Lower lobe of right lung (tissue), 2 donors: ENCODE data around the gene SERPINA5. TPM values are rescaled to one million over a fixed set of nuclear protein-coding genes. Genes with fewer than 3 reads are reported as not detected.

Experiments used
- ATAC-seq, 2 donors: fragments of 200-7000 bp; cut with Tn5 transposase; one replicate each; pipeline ENCODE4 v1.9.1; 2020 to 2022; ENCODE audit warnings: mild to moderate bottlenecking in 2 of 2, moderate library complexity in 2 of 2
- DNase-seq: peaks from one replicate; pipeline ENCODE4 v3.0.0-alpha.2; 2020
- H3K27ac ChIP-seq: fragments of 200-600 bp; one replicate; pipeline ENCODE4 v1.8.0; 2022
- H3K27me3 ChIP-seq: fragments of 200-600 bp; one replicate; pipeline ENCODE4 v1.8.0; 2022; ENCODE audit warnings: low read depth
- H3K36me3 ChIP-seq: fragments of 200-600 bp; one replicate; pipeline ENCODE4 v1.8.0; 2022; ENCODE audit warnings: mild to moderate bottlenecking
- H3K4me1 ChIP-seq: fragments of 200-600 bp; one replicate; pipeline ENCODE4 v1.8.0; 2022
- H3K4me3 ChIP-seq: fragments of 200-600 bp; one replicate; pipeline ENCODE4 v1.8.0; 2022; ENCODE audit warnings: mild to moderate bottlenecking
- H3K9me3 ChIP-seq: fragments of 200-600 bp; one replicate; pipeline ENCODE4 v1.8.0; 2022
- CTCF ChIP-seq: fragments of 200-600 bp; IDR thresholded peaks from one replicate; pipeline ENCODE4 v1.8.0; 2022; ENCODE audit warnings: antibody characterized with exemption, mild to moderate bottlenecking
- intact Hi-C: fragments of 100-400 bp; cut with DNase I; formaldehyde crosslinking; loops from one replicate; pipeline ENCODE4 v1.11.0; 2022
- total RNA-seq: library from RNA; stranded (reverse); fragmentation: NEBNext Ultra II Directional; extraction: Animal tissue kit (Norgen Biotek cat#: 25700); gene quantifications from one replicate; pipeline ENCODE4 v1.2.1, GENCODE V29; 2021
- donor health status: DM: no; HTN: yes; CAD: no; lungs with severe emphysema.

The SERPINA5 gene
- total RNA-seq, 1 donor from 2014 or later, result 0.56 TPM

GRCh38 chr14:94628578-94628977 is 47.4 kb downstream of the SERPINA5 start:
- intact Hi-C loops, result no loop called here
- no peaks in the 10 kb centered on the region for H3K4me1 ChIP-seq
- H3K4me3 ChIP-seq, result no peak overlapping the region
- ATAC-seq, result no peak
- no peaks in the 10 kb centered on the region for H3K27me3 ChIP-seq
- no peak for TF ChIP-seq CTCF
- H3K27ac ChIP-seq, result no peak overlapping the region
- no peak for DNase-seq
- H3K36me3 ChIP-seq, result no peaks in the 10 kb centered on the region
- H3K9me3 ChIP-seq, result no peaks in the 10 kb centered on the region

GRCh38 chr14:94630396-94630795 is 49.2 kb downstream of the SERPINA5 start:
- no peak for TF ChIP-seq CTCF
- intact Hi-C loops, result no loop called here
- no peak for DNase-seq

GRCh38 chr14:94631050-94631449 is 49.8 kb downstream of the SERPINA5 start:
- Histone ChIP-seq H3K4me3 (no peak overlapping the region), H3K27me3 (no peaks in the 10 kb centered on the region), H3K36me3 (no peaks in the 10 kb centered on the region), H3K9me3 (no peaks in the 10 kb centered on the region), H3K27ac (no peak overlapping the region), H3K4me1 (no peaks in the 10 kb centered on the region)
- no peak for TF ChIP-seq CTCF
- intact Hi-C loops, result no loop called here
- ATAC-seq (no peak), DNase-seq (no peak)

More at GRCh38 chr14:94630396-94630795, 49.2 kb downstream of the SERPINA5 start:
- H3K9me3 ChIP-seq, result no peaks in the 10 kb centered on the region
- no peaks in the 10 kb centered on the region for H3K36me3 ChIP-seq
- H3K27ac ChIP-seq, result no peak overlapping the region
- no peaks in the 10 kb centered on the region for H3K4me1 ChIP-seq
- H3K4me3 ChIP-seq, result no peak overlapping the region
- ATAC-seq, result no peak
- H3K27me3 ChIP-seq, result no peaks in the 10 kb centered on the region

- Histone ChIP-seq H3K27me3 (no peaks in the 10 kb centered on the region), H3K4me3 (no peak overlapping the region), H3K36me3 (no peaks in the 10 kb centered on the region), H3K9me3 (no peaks in the 10 kb centered on the region), H3K27ac (no peak overlapping the region), H3K4me1 (no peaks in the 10 kb centered on the region)
- DNase-seq, result no peak
- ATAC-seq, result no peak
- intact Hi-C loops, result no loop called here
- no peak for TF ChIP-seq CTCF
These were observed 50.5 kb downstream of the SERPINA5 start for GRCh38 chr14:94631536-94632304.

GRCh38 chr14:94632305-94632590 is 51.0 kb downstream of the SERPINA5 start:
- DNase-seq, result no peak

More at GRCh38 chr14:94632305-94632590, 51.0 kb downstream of the SERPINA5 start:
- Histone ChIP-seq H3K36me3 (no peaks in the 10 kb centered on the region), H3K4me1 (no peaks in the 10 kb centered on the region), H3K4me3 (no peak overlapping the region), H3K27me3 (no peaks in the 10 kb centered on the region), H3K9me3 (no peaks in the 10 kb centered on the region), H3K27ac (no peak overlapping the region)
- no peak for TF ChIP-seq CTCF
- intact Hi-C loops, result no loop called here
- no peak for ATAC-seq
